T-helper 1 cell treated with Interleukin-12 subunit alpha and Interleukin-12 subunit beta and Interleukin-4 antibody, amounts not matched to agents 30 ng/mL and 1 ng/mL, for 36 hours (primary cell): Measurements from ENCODE around the gene LINGO4. TPM values are rescaled to one million over a fixed set of nuclear protein-coding genes. Genes with fewer than 3 reads are reported as not detected.

ENCODE experiments used
- intact Hi-C: fragments of 100-400 bp; cut with micrococcal nuclease; formaldehyde crosslinking; loops from one replicate; pipeline ENCODE4 v1.15.1; 2024
- total RNA-seq: library from RNA; stranded (reverse); gene quantifications from 2 replicates; pipeline ENCODE4 v1.2.3, GENCODE V29; 2022

Gene LINGO4
- total RNA-seq, 1 donor from 2014 or later: 0.12 TPM

DNA sequence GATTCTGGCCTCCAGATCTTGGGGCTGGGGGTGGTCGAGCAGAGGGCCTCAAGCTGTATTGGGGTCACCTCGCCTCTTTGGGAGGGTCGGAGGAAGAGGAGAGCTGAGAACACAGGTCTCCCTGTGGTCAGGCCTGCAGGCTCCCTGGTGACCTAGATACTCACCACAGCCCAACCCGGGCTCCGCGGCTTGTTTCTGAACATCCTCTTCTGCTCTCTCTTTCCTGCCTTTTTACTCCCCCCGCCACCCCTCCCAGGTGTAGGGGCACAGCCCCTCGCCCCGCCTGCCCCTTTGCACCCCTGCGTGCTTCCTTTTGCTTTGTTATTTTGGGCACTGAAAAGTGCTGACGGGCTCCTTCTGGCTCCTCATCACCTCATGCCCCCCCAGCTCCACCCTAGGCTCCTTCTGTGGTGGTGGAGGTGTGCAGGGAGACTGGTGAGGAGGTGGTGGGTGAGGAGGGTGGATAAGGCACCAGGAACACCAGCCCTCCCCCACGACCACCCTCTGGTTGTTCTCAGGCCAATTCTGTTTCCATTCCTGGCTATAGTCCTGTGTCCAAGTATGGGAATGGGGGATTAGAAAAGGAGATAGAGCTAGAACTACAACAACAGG is 10.6 kb upstream of the LINGO4 start:
- intact Hi-C loops: no loop called here

DNA sequence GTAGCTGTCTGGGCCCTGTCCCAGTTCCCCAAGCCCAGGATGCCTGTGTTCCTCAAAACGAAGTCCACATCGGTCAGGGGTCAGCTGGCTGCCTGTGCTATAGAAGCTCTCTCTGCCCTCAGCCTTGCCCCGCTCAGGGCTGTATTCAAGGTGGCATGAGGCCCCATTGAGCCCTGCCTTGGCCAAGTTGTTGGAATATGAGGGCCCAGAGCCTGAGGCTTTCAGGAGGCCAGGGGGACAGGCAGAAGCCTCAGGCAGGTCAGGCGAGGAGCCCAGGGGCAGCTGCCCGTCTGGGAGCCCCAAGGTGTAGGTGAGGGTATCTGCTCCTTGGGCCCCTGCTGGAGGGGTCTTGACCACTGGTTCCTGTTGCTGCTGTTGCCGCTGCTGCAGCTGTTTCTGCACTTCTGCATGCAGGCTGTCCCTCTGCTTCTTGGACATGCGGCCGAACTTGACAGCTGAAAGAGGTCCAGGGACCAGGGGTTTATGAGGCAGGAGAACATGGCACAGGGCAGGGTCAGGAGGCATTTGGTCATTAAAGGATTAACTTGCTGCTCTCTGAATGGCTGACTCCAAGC is 9.8 kb upstream of the LINGO4 start:
- intact Hi-C loops: no loop called here

DNA sequence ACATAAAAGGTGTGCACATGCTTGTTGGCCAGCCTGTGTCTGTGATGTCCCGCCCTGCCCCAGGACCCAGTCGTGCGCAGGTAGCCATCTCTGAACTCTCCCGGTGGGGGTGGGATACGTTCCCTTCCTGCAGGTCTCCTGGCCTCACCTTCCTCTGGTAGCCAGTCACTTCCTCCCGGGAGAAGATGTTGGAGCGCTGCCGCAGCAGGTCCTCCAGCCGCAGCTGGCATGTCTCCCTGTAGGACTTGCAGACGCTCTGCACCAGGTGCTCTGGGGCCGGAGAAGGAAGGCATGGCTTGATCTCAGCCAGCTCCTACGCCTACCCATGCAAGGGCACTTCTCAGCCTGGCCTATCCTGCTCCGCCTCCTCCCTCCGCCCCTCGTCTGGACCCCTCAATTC is 9.2 kb upstream of the LINGO4 start:
- intact Hi-C loops: no loop called here

DNA sequence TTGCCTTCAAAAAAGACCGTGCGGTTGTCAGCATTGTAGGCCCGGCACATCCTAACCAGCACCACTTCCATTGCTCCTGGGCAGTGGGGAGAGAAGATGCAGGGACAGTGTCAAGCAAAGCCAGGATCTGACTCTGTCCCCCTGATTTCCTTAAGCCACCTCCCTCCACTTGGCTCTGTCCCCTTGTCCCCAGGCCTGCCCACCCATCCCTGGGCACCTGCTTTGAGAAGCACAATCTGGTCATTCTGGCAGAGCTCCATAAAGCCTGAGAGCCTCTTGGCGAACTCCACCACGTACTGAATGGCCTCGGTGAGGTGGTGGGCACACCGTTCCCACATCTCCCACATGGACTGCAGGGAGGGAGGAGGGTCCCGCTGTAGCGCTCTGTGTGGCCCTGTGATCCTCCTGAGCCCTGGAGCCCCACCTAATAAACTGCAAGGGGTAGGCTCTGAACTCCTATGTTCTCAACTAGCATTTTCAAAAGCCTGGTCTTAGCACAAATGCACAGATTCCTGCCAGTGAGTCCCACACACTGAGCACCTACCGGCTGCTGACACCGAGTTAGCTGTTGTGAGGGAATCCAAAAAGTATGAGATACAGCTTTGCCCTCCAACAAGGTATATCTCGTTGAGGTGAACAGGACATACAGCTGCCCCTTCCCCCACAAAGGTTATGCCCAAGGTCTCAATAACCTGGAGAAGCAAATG is 8.2 kb upstream of the LINGO4 start:
- intact Hi-C loops: no loop called here

DNA sequence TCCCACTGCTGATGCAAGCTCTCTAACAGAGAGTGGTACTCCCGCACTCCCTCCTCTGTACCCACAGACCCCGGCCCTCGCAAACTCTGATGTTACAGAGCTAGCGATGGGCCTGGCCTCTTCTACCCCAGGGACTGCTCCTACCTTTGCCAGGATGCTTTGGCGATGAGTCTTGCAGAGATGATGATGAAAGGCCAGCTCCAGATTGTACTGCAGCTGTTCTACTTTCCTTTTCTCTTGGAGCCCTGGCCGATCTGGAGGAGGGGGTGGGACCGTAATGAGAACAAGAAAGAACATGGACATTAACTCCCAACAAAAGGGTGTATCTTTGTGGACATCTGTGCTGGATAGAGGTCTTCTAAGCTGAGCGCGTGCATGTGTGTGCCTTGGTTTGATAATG is 6.0 kb upstream of the LINGO4 start:
- intact Hi-C loops: no loop called here

DNA sequence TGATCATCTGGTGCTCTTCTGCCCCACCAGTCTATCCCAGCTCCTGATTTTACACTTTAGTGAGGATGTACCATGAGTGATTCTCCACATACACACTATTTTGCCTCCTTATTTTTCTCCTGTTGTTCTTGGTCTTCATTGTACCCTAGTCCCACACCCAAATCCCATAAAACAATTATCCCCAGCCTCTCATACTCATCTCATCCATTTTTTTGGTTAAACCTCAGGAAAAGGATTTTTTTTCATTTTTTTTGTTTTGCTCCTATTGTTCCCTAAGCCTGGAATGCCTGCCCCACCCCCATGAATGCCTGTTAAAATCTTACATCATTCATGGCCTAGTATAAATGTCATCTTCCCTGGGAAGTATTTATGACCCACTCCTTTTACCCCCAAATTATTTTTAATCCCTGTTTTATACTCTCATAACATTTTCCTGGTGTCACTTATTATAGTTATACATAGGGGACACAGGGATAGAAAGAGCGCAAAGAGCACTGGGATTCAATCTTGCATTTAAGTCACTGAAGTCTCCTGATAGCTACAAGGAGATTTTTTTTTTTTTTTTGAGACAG is 4.9 kb upstream of the LINGO4 start:
- intact Hi-C loops: no loop called here

DNA sequence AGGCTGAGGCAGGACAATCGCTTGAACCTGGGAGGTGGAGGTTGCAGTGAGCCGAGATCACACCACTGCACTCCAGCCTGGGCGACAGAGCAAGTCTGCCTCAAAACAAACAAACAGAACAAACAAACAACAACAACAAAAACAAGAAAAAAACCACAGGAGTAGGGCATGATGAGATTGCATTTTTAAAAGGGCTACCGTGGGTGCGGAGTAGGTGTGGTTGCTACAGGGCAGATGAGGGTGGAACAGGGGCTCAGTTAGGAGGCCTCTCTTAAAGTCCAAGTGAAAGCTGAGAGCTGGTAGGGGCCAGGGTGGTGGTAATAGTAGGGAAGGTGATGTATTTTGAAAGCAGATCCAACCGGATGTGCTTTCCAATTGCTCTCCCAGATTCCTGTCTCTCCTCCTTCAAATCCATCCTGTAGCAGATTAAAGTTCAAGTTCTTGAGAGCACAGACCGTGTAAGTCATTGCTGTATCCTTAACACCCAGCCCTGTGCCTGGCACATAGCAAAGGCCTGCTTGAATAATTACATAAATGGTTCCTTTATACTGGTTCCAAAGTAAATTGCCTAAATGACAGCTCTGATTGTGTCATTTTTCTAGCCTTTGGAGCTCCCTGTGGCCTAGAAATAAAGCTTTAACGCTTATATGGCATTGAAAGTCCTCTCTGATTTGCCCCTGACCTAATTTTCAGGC is 4.2 kb upstream of the LINGO4 start:
- intact Hi-C loops: no loop called here

DNA sequence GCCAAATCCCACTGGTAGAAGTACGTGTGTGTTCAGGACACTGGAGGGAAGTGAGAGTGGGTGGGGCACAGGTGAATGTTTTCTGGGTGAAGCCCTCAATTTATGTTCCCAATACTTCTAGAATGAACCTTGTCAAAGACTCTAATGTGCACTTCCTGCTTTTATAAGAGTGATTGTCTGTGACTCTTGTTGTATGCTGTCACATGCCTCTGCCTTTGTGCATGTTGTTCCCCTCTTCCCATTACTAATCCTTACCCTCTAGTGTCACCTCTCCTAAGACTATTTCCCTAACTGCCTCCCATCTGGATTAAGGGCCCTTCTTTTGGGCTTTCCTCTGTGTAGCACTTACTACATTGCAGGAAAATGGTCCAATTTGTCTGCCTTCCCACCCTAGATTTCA is 2.5 kb upstream of the LINGO4 start:
- intact Hi-C loops: no loop called here

DNA sequence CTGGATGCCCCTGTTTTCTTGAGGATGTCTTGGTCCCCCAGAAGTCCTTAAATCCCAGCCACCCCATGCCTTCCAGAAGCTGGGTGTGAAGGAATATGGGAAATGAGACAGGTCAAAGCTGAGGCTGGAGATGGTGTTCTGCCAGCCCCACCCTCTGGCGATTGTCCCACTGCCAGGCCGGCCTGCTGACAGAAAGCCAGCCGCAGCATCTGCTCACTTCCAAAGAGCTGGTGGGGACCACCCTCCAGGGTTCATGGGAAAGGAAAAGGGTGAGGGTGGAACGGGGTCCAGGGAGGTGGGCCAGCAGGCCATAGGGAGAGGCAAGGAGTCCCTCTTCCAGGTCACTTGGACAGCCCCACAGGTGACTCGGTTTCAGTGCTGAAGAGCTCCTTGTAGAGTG is 1.9 kb upstream of the LINGO4 start:
- intact Hi-C loops: no loop called here

DNA sequence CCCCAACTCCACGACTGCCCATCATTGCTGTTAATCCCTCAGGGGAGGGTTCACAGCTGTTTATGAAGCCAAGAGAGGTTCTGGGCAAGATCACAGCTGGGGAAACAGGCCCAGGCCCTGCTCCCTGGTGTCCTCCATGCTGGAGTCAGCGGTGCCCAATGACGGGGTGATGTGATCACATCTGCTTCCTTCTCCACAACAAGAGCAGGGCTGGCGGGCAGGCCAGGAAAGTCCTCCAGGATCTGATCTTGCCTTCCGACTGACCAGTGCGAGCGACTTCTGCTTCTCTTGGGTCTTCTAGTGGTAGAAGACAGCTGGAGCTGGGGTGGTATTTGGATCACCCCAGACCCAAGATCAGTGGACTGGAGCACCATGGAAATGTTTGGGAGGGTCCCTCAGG is 951 bp upstream of the LINGO4 start:
- intact Hi-C loops: no loop called here

DNA sequence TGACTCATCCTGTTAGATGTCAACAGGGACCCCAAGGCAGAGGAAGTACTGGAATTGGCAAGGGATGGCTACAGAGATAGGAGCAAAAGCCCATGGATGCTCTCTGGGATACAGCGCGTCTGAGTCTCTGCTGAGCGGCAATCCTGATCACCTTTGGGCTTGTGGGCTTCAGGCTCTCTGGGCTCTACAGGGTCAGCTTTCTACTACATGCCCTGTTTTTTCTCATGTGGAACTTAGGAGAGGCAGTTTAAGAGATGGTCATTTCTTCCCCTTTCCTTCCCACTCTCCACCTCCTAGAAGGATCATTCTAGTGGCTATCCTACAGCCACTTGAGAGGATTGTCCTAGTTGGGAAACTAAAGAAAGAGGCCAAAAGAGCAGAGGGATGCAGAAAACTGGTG is 1.3 kb downstream of the LINGO4 start:
- intact Hi-C loops: no loop called here

DNA sequence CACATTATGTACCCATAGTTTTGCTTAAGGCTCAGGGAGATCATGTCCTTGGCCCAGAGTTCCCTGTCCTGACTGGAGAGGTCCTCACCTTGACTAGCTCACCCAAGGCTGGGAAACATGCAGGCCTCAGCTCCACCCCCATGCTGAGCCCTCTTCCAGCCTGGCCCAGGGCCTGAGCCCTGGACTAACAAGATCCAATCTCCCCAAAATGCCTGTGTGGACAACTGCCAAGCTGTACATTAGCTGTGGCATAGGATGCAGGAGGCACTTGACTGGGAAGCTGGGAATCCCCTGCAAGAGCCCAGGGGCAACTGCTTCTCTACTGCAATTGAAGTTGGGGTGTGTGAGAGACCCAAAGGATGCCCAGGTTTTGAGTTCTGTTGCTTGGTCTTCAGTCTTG is 2.1 kb downstream of the LINGO4 start:
- intact Hi-C loops: no loop called here

DNA sequence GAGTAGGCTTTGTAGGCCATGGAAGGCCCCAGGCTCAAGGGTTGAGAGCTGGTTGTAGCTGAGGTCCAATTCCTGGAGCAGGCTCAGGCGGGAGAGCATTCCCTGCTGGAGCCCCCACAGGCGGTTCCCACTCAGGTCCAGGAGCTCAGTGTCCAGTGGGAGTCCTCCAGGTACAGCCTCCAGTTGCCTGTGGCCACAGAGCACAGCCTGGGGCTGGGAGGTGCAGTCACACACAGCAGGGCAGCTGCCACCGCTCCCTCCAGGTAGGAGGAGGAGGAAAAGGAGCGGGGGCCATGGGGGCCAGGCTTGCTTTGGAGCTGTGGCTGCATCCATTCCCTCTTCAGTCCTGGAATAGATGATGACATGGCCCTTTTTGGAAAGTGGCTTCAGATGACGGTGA is 2.8 kb downstream of the LINGO4 start:
- intact Hi-C loops: no loop called here

DNA sequence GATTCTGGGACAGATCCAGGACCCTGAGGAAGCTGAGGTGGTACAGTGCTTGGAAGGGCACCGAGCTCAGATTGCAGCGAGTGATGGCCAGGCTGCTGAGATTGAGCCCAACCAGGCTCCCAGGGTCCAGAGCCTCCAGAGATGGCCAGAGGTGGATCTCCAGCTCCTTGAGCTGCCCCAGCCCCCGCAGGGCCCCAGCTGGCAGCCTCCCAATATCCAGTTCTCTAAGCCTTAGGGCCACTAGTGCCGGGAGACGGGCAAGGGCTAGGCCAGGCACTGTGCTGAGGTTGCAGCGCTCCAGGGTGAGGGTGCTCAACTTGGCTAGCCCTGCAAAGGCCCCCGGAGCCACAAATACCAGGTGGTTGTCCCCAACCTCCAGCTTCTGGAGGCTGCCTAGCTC is 3.4 kb downstream of the LINGO4 start:
- intact Hi-C loops: no loop called here

DNA sequence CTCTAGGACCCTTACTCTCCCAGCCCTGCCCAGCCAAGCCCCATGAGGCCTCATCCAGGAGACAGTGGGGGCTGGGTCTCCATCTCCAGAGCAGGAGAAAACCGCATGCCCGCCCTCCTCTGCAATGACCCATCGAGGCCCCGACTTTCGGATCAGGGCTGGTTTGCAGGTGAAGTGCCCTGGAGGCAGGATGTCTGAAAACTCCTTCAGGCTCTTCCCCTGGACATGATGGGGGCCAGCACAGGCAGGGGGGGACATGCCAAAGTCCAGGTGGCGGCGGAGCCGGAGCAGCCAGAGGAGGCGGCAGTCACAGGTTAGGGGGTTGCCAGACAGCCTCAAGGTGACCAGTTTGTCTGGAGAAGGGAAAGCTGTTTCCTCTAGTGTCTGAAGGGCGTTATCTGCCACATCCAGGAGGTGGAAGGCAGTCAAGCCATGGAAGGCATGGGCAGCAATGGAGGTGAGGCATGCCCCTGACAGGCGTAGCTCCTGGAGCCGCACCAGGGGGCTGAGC is 3.9 kb downstream of the LINGO4 start:
- intact Hi-C loops: no loop called here

DNA sequence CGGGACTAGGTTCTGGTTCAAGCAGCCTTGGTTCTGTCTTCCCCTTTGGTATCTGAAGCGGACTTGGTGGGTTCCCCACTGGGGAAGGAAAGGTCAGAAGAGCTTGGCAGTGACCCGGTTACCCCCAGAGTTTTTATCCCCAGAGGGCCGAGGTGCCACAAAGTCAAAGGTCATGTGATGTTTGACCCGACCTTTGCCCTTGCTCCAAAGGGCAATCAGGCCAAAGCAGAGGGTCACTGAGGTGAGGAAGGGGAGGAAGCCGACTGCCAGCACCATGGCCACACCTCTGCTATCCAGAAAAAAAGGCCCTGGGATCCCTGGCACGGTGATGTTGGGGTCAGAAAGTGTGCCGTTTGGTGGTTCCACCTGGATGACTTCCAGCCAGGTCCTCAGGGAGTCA is 4.4 kb downstream of the LINGO4 start:
- intact Hi-C loops: no loop called here

DNA sequence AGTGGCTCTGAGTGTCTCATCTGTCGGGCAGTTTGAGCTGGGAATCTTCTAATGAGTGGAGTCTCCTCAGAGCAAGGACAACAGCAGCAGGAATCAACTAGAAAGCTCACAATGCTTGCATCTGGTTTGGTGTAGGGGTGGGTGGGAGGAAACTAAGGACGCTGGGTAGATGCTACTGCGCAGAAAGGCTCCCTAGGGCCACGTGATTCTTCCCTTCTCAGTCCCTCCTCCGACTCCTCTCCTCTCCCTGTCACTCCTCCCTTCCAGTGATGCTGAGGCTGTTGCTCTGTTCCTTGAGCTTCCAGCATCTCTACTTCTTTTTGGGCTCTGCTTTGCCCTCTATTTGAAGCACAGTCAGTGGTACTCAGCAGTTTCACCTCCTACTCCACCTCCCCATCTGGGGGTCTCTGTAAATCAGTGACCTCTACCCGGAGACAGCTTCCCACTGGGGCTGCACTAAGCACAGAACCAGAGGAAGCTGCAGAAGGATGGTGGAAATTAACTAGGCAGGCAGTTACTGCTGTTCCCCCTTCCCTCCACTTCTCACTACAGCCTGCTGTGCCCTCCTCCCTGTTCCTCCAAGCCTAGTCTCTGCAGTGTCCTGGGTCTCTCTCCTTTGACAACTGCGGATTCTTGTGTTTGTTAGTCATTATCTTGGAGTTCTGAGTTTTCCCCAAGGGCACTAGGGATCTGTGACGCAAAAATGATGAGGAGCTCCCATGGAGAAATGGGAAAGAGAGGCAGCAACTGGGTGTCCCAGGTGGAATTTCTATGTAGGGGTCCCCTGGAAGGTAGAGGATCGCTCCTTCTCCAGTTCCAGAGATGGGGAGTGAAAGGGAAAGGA is 5.8 kb downstream of the LINGO4 start:
- intact Hi-C loops: no loop called here

DNA sequence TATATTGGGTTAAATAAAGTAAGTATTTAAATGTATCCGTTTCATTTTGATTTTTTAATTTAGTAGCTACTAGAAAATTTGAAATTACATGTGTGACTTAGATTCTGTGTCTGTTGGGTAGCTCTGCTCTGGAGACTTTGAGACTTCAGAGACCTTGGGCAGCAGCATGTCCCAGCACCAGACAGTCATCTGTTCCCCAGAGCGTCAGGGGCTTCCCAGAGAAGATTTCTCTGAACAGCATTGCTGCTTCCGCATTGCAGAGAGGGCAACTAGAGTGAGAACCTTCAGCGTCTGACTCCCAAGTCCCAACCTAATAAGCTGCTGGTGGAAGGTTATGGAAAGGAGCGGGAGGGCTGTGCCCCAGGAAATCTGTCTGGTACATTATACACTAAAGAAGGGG is 6.6 kb downstream of the LINGO4 start:
- intact Hi-C loops: no loop called here

DNA sequence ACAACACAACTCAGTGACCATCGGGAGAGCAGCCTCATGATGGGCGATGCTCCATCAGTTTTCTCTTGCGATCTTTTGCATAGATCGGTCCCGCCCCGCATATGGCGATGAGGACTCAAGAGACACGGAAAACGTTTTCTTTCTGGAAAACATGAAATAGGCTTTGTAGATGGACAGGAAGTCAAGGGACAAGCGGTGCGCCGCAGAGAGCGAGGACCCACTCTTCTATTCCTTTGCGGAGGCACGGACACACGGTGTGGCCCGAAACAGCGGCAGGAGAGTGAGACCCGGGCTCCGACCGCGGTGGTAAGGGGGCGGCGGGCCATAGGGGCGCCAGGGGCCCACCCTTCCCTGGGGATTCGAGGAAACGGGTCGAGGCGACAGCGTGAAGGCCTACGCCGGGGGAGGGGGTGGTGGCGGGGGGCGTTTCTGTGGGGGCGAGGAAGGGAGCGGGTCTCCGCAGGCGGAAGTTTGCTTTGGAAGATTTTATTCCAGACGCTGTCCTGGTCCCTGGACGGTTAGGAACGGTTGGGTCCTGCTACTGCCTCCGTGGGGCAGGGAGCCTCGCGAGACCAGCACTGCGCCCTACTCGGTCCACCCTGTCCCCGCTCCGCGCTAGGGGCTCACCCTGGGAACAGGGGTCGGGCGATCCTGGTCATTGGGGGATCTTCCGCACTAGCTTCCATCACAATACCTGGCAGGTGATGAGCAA is 14.1 kb downstream of the LINGO4 start:
- intact Hi-C loops: loop anchor here (1.0 to 5.0 kb wide), 13 partner anchors 28 to 509 kb away; partner anchors contain the start of genes CGN, MRPL9, RFX5 and RIIAD1
